KOPT-K1 (cell line): ENCODE data around the gene ETV6.

Experiments used
- H3K27ac ChIP-seq: fragments of 200-600 bp; sonication (generic); 2 replicates; pipeline ENCODE4 v1.5.1; 2016; ENCODE audit warnings: antibody characterized with exemption, mild to moderate bottlenecking, low read depth, low read length; ENCODE audit not compliant: poor library complexity, severe bottlenecking
- H3K36me3 ChIP-seq: fragments of 200-600 bp; sonication (generic); 2 replicates; pipeline ENCODE4 v1.5.1; 2017; ENCODE audit warnings: antibody characterized with exemption, mild to moderate bottlenecking, low read length, moderate library complexity; ENCODE audit not compliant: insufficient read depth
- H3K9me3 ChIP-seq: fragments of 200-600 bp; sonication (generic); 2 replicates; pipeline ENCODE4 v1.5.1; 2017; ENCODE audit warnings: antibody characterized with exemption, low read length, mild to moderate bottlenecking; ENCODE audit not compliant: insufficient read depth, poor library complexity, severe bottlenecking

Gene ETV6

GRCh38 chr12:11763760-11764520 is 114.5 kb downstream of the ETV6 start:
- Histone ChIP-seq H3K9me3 (no peaks in the 10 kb centered on the region), H3K36me3 (no peaks in the 10 kb centered on the region), H3K27ac (peak overlapping the region; percentile 95)

- H3K9me3 ChIP-seq = no peaks in the 10 kb centered on the region
- peak overlapping the region; percentile 95 for H3K27ac ChIP-seq
Measured at GRCh38 chr12:11764837-11765236, 115.4 kb downstream of the ETV6 start.

GRCh38 chr12:11765421-11765816 is 115.9 kb downstream of the ETV6 start:
- Histone ChIP-seq H3K27ac (peak overlapping the region; percentile 95), H3K36me3 (no peaks in the 10 kb centered on the region), H3K9me3 (no peaks in the 10 kb centered on the region)

More at GRCh38 chr12:11764837-11765236, 115.4 kb downstream of the ETV6 start:
- no peaks in the 10 kb centered on the region for H3K36me3 ChIP-seq

- Histone ChIP-seq H3K9me3 (no peaks in the 10 kb centered on the region), H3K36me3 (no peaks in the 10 kb centered on the region)
Measured at GRCh38 chr12:11765817-11766794, 116.6 kb downstream of the ETV6 start.

GRCh38 chr12:11767029-11767724 is 117.7 kb downstream of the ETV6 start:
- Histone ChIP-seq H3K9me3 (no peaks in the 10 kb centered on the region), H3K27ac (peak overlapping the region; percentile 95), H3K36me3 (no peaks in the 10 kb centered on the region)

More at GRCh38 chr12:11765817-11766794, 116.6 kb downstream of the ETV6 start:
- H3K27ac ChIP-seq = peak overlapping the region; percentile 95

- Histone ChIP-seq H3K36me3 (no peaks in the 10 kb centered on the region), H3K27ac (peak overlapping the region; percentile 95), H3K9me3 (no peaks in the 10 kb centered on the region)
Measured at GRCh38 chr12:11767798-11768197, 118.3 kb downstream of the ETV6 start.

GRCh38 chr12:11768233-11768965 is 118.9 kb downstream of the ETV6 start:
- no peaks in the 10 kb centered on the region for H3K9me3 ChIP-seq
- peak overlapping the region; percentile 95 for H3K27ac ChIP-seq
- H3K36me3 ChIP-seq = no peaks in the 10 kb centered on the region

- H3K36me3 ChIP-seq = no peaks in the 10 kb centered on the region
- H3K9me3 ChIP-seq = no peaks in the 10 kb centered on the region
- H3K27ac ChIP-seq = peak overlapping the region; percentile 95
Measured at GRCh38 chr12:11769723-11770514, 120.4 kb downstream of the ETV6 start.

GRCh38 chr12:11771356-11771755 is 121.9 kb downstream of the ETV6 start:
- Histone ChIP-seq H3K9me3 (no peaks in the 10 kb centered on the region), H3K36me3 (no peaks in the 10 kb centered on the region), H3K27ac (peak overlapping the region; percentile 95)

GRCh38 chr12:11771895-11772502 is 122.5 kb downstream of the ETV6 start:
- H3K9me3 ChIP-seq = no peaks in the 10 kb centered on the region
- peak overlapping the region; percentile 95 for H3K27ac ChIP-seq
- H3K36me3 ChIP-seq = no peaks in the 10 kb centered on the region

GRCh38 chr12:11773889-11774677 is 124.6 kb downstream of the ETV6 start:
- Histone ChIP-seq H3K27ac (peak overlapping the region; percentile 95), H3K36me3 (no peaks in the 10 kb centered on the region), H3K9me3 (no peaks in the 10 kb centered on the region)

- Histone ChIP-seq H3K9me3 (no peaks in the 10 kb centered on the region), H3K36me3 (no peaks in the 10 kb centered on the region), H3K27ac (peak overlapping the region; percentile 95)
Measured at GRCh38 chr12:11774821-11775220, 125.3 kb downstream of the ETV6 start.

- Histone ChIP-seq H3K27ac (peak overlapping the region; percentile 95), H3K9me3 (no peaks in the 10 kb centered on the region), H3K36me3 (no peaks in the 10 kb centered on the region)
Measured at GRCh38 chr12:11776316-11776715, 126.8 kb downstream of the ETV6 start.
